Amniotic epithelial cell (primary cell): Measurements from ENCODE around the gene SLC4A1.

Experiments used
- DNase-seq: peaks from one replicate; pipeline ENCODE4 v3.0.0-alpha.2; 2010; ENCODE audit warnings: low read depth

The SLC4A1 gene

GRCh38 chr17:44205962-44206824 is 61.7 kb downstream of the SLC4A1 start:
- DNase-seq = no peak

DNA sequence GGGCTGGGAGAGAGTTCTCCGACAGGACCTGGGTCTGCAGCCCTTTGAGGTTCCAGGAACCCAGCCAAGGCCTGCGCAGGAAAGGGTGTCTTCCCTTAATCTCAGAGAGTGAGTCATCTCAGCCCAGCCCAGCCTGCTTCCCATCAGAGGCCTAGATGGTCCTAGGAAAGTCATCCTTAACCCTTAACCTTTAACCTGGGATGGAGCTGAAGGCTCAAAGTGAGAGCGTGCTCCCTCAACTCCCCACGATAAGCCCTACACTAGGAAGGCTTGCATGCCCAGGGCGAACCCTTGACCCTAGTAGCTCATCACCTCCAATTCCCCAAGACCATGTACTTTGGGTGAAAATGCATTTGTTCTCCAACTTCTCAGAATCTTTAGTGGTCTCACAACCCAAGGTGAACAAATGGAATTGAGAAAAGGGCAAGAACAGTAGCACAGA is 63.5 kb downstream of the SLC4A1 start:
- DNase-seq = peak; percentile 73

GRCh38 chr17:44203731-44204440 is 64.0 kb downstream of the SLC4A1 start:
- peak; percentile 58 for DNase-seq

DNA sequence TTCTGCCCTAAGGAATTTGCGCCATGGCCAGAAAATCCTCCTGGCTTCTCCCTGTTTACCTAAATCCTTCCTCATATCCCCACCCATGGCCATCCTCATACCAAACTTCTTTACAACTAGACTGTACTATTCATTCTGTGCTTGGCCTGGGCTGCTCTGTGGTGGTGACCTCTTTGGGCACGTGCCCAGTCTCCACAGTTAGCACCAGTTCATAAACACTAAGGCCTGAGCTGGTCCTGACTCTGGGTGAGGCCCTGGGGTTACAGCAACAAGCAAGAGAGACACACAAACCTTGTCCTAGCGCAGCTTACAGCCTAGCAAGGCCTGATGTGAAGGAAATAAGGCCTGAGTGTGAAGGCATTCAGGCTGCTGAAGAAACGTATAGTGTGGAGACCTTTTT is 65.2 kb downstream of the SLC4A1 start:
- no peak for DNase-seq

GRCh38 chr17:44200478-44201155 is 67.3 kb downstream of the SLC4A1 start:
- DNase-seq = no peak

DNA sequence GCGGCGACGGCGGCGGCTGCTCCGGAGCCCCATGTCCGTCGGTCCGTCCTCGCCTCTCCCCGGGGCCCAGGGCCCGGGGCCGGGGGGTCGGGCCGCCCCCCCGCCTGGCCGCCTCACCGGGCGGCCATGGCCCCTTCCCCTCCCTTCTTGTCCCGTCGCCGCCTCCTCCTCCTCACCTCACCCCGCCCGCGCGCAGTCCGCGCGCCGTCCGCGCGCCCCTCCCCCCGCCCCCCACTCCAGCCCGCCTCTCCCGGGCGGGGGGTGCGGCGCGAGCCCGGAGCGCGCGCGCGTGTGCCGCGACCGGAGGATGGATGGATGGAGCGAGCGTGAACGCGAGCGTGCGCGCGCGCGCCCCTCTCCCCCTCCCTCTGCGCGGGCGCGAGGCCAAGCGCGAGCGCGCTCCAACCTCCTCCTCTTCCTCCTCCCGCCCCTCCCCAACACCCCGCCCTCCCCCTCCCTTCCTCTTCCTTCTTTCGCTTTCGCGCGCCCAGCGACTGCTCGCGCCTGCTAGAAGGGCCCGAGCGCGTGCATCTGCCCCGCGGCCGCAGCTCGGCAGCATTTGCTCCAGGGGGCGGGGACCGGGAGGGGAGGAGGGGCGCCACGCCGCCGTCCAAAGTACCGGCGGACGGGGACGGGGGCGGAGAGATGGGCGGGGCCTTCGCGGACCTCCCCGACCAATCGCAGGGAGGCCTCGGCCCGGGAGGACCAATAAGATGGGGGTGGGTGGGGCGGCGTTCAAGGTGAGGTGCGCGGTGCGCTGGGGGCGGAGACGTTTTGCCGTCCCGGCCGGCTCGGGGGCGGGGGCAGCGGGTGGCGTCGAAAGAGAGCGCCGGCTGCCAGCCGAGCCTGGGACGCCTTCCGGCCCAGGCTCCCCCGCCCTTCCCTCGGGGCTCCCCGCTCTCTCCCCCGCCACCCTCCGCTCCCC is 68.1 kb downstream of the SLC4A1 start, which contains the start of gene ATXN7L3:
TSS of gene ATXN7L3 (minus strand) at position 332 of the 925 bp plus-strand sequence. CDS start 1,814 bp downstream, outside the sequence.
- DNase-seq = peak; percentile 96

GRCh38 chr17:44198721-44199552 is 69.0 kb downstream of the SLC4A1 start:
- peak; percentile 36 for DNase-seq
